22Rv1 (cell line): ENCODE data around the gene GGT6.

Experiments
- H3K27ac ChIP-seq: fragments of 450-650 bp; 2 replicates; pipeline ENCODE4 v1.5.1; 2017
- ZFX ChIP-seq: fragments of 450-650 bp; IDR thresholded peaks from 2 replicates; pipeline ENCODE4 v1.6.1; 2017; ENCODE audit warnings: antibody characterized with exemption, borderline replicate concordance
- TF ChIP-seq, protein P1 (sequence below): fragments of 450-650 bp; IDR thresholded peaks from 2 replicates; pipeline ENCODE4 v1.5.1; 2017; ENCODE audit warnings: mild to moderate bottlenecking

GGT6 gene

DNA sequence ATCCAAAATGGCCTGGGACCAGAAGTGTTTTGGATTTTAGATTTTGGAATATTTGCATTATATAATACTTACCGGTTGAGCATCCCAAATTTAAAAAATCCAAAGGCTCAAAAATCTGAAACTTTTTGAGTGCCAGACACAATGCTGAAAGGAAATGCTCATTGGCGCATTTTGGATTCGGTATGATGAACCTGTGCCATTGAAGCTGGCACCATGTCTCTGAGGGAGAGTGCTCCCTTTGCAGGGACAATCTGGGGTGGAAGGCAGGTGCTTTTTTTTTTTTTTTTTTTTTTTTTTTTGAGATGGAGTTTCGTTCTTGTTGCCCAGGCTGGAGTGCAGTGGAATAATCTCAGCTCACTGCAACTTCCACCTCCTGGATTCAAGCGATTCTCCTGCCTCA lies 41.7 kb upstream of the GGT6 start:
- no peak overlapping the region for H3K27ac ChIP-seq
- no peak for TF ChIP-seq ZFX
- TF ChIP-seq, protein P1, sequence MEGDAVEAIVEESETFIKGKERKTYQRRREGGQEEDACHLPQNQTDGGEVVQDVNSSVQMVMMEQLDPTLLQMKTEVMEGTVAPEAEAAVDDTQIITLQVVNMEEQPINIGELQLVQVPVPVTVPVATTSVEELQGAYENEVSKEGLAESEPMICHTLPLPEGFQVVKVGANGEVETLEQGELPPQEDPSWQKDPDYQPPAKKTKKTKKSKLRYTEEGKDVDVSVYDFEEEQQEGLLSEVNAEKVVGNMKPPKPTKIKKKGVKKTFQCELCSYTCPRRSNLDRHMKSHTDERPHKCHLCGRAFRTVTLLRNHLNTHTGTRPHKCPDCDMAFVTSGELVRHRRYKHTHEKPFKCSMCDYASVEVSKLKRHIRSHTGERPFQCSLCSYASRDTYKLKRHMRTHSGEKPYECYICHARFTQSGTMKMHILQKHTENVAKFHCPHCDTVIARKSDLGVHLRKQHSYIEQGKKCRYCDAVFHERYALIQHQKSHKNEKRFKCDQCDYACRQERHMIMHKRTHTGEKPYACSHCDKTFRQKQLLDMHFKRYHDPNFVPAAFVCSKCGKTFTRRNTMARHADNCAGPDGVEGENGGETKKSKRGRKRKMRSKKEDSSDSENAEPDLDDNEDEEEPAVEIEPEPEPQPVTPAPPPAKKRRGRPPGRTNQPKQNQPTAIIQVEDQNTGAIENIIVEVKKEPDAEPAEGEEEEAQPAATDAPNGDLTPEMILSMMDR: no peak

DNA sequence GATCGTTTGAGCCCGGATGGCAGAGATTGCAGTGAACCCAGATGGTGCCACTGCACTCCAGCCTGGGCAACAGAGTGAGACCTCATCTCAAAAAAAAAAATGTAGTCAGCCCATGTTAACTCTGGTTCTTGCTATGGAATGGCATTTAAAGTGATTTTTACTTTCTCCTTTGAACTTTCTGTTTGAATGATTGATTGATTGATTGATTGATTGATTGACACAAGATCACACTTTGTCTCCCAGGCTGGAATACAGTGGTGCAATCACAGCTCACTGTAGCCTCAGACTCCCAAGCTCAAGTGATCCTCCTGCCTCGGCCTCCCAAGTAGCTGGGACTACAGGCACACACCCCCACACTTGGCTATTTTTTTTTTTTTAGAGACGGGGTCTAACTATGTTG lies 40.9 kb upstream of the GGT6 start:
- no peak overlapping the region for H3K27ac ChIP-seq
- TF ChIP-seq, protein P1: no peak
- TF ChIP-seq ZFX: no peak

GRCh38 chr17:4600563-4600962 lies 40.2 kb upstream of the GGT6 start:
- TF ChIP-seq, protein P1: no peak
- no peak for TF ChIP-seq ZFX
- H3K27ac ChIP-seq: no peak overlapping the region

GRCh38 chr17:4599505-4600281 lies 39.3 kb upstream of the GGT6 start:
- TF ChIP-seq ZFX: no peak
- TF ChIP-seq, protein P1: no peak
- no peak overlapping the region for H3K27ac ChIP-seq

- TF ChIP-seq, protein P1: no peak
- TF ChIP-seq ZFX: no peak
- H3K27ac ChIP-seq: no peak overlapping the region
Measured at GRCh38 chr17:4598776-4599504, 38.6 kb upstream of the GGT6 start.

DNA sequence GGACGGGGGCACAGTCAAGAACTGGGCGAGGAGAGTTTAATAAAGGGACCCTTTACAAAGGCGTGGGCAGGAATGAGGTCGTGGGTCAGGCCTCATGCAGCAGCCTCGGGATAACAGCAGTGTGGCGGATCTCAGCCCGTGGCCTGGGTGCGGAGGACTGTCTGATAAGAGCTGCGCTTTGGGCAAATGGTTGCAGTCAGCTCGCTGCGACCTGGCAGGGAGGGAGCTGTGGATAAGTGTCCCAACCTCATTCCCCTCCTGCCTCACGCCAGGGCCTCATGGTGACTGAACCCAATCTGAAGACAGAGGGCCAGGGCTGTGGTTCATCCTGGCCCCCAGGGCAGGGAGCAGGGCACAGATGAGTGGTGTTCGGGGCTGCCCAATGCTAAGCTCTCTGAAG lies 37.6 kb upstream of the GGT6 start:
- TF ChIP-seq, protein P1: no peak
- no peak for TF ChIP-seq ZFX
- no peak overlapping the region for H3K27ac ChIP-seq
